ENCODE results near the gene ADM2. TPM values are rescaled to one million over a fixed set of nuclear protein-coding genes. Genes with fewer than 3 reads are reported as not detected.

The ADM2 gene
- total RNA-seq, 3 donors from 2014 or later (not counting 1 experiment from before 2014, with no cell fraction given): 0.26 to 2.5 (median 1.5) TPM

GRCh38 chr22:50461979-50462540, 19.3 kb upstream of the ADM2 start:
- intact Hi-C loops (cut with micrococcal nuclease): no loop called here
- Histone ChIP-seq H3K27me3 (ENCODE audit: control insufficient read depth, insufficient read depth, low read length) (no peaks in the 10 kb centered on the region), H3K4me3 (ENCODE audit: low read length) (no peak overlapping the region), H3K36me3 (ENCODE audit: control insufficient read depth, insufficient read depth, low read length) (peaks cover 97% of the 10 kb centered on the region), H3K9me3 (ENCODE audit: control insufficient read depth, insufficient read depth, low read length) (no peaks in the 10 kb centered on the region), H3K27ac (ENCODE audit: low read length) (no peak overlapping the region), H3K4me1 (ENCODE audit: control insufficient read depth, insufficient read depth, low read length) (no peaks in the 10 kb centered on the region)
- H3K9me3 Mint-ChIP-seq: no peaks in the 10 kb centered on the region
- DNase-seq: no peak
- H3K27me3 Mint-ChIP-seq (ENCODE audit: low read depth in 2 of 2): no peaks in the 10 kb centered on the region
- H3K27ac Mint-ChIP-seq: no peak overlapping the region
- WGBS (ENCODE audit: insufficient coverage): 97% methylated on average over 30 of the region's 30 CpGs
- H3K36me3 Mint-ChIP-seq: no peaks in the 10 kb centered on the region
- TF ChIP-seq CTCF (IDR thresholded peaks at IDR 0.05): no peak
- ATAC-seq: no peak
- H3K4me1 Mint-ChIP-seq: peaks cover 5 to 18% of the 10 kb centered on the region in 2 donors
- H3K4me3 Mint-ChIP-seq: no peak overlapping the region

- Histone ChIP-seq H3K9me3 (ENCODE audit: control insufficient read depth, insufficient read depth, low read length) (no peaks in the 10 kb centered on the region), H3K36me3 (ENCODE audit: control insufficient read depth, insufficient read depth, low read length) (peaks cover 94% of the 10 kb centered on the region), H3K27ac (ENCODE audit: low read length) (no peak overlapping the region), H3K4me1 (ENCODE audit: control insufficient read depth, insufficient read depth, low read length) (peaks cover 7% of the 10 kb centered on the region), H3K4me3 (ENCODE audit: low read length) (no peak overlapping the region), H3K27me3 (ENCODE audit: control insufficient read depth, insufficient read depth, low read length) (no peaks in the 10 kb centered on the region)
- no peaks in the 10 kb centered on the region for H3K9me3 Mint-ChIP-seq
- DNase-seq (no peak), ATAC-seq (no peak)
- TF ChIP-seq CTCF (IDR thresholded peaks at IDR 0.05): no peak
- H3K27ac Mint-ChIP-seq: no peak overlapping the region
- H3K4me1 Mint-ChIP-seq: peaks cover 8 to 20% of the 10 kb centered on the region in 2 donors
- intact Hi-C loops (cut with micrococcal nuclease): no loop called here
- no peak overlapping the region for H3K4me3 Mint-ChIP-seq
- no peaks in the 10 kb centered on the region for H3K27me3 Mint-ChIP-seq (ENCODE audit: low read depth in 2 of 2)
- H3K36me3 Mint-ChIP-seq: no peaks in the 10 kb centered on the region
- WGBS (ENCODE audit: insufficient coverage): 95% methylated on average over 28 of the region's 28 CpGs
Measured at GRCh38 chr22:50463188-50463900, 18.0 kb upstream of the ADM2 start.

- peaks cover 83% of the 10 kb centered on the region for H3K36me3 ChIP-seq (ENCODE audit: control insufficient read depth, insufficient read depth, low read length)
- Mint-ChIP-seq H3K27me3 (ENCODE audit: low read depth in 2 of 2) (no peaks in the 10 kb centered on the region), H3K4me1 (peaks cover 14 to 27% of the 10 kb centered on the region in 2 donors), H3K4me3 (no peak overlapping the region), H3K27ac (no peak overlapping the region), H3K9me3 (no peaks in the 10 kb centered on the region), H3K36me3 (no peaks in the 10 kb centered on the region)
- H3K4me3 ChIP-seq (ENCODE audit: low read length): no peak overlapping the region
- ATAC-seq: no peak
- H3K27me3 ChIP-seq (ENCODE audit: control insufficient read depth, insufficient read depth, low read length): no peaks in the 10 kb centered on the region
- 92% methylated on average over 24 of the region's 24 CpGs for WGBS (ENCODE audit: insufficient coverage)
- peaks cover 18% of the 10 kb centered on the region for H3K4me1 ChIP-seq (ENCODE audit: control insufficient read depth, insufficient read depth, low read length)
- no peaks in the 10 kb centered on the region for H3K9me3 ChIP-seq (ENCODE audit: control insufficient read depth, insufficient read depth, low read length)
- DNase-seq: no peak
- H3K27ac ChIP-seq (ENCODE audit: low read length): no peak overlapping the region
- no peak for TF ChIP-seq CTCF (IDR thresholded peaks at IDR 0.05)
- intact Hi-C loops (cut with micrococcal nuclease): no loop called here
Measured at GRCh38 chr22:50464451-50464850, 16.9 kb upstream of the ADM2 start.
